DOHH2 (cell line): ENCODE results near the gene UBE2G1.

ENCODE experiments used
- CTCF ChIP-seq: fragments of 200-600 bp; sonication (generic); IDR thresholded peaks from one replicate; pipeline ENCODE4 v1.5.1; 2014; ENCODE audit warnings: antibody characterized with exemption, mild to moderate bottlenecking, low read depth, low read length; ENCODE audit not compliant: poor library complexity, severe bottlenecking
- EZH2phosphoT487 ChIP-seq: fragments of 200-600 bp; sonication (generic); IDR thresholded peaks from 2 replicates; pipeline ENCODE4 v1.6.1; 2017; ENCODE audit warnings: borderline replicate concordance, mild to moderate bottlenecking, antibody characterized with exemption, low read length, moderate library complexity, mixed read lengths

DNA sequence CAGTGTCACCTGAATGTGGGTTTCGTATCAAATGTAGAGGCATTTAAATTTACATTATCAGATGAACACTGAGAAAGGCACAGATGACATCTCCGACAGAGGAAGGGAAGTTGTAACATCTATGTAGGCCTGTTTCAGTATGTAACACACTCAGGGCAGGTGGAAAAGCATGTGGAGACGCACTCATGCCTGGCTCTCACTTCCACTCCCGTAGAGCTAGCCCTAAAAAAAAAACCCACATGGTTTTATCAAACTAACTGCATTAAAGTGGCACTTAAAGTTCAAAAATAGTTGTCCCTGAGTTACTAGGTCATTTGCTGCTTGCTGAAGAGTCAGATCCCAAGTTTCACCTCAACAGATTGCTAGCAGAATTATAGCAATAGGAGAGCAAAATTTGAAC is 96.6 kb downstream of the UBE2G1 start:
- TF ChIP-seq CTCF = no peak
- TF ChIP-seq EZH2phosphoT487 = no peak
